GM21825 (cell line): ENCODE data around the gene IGSF23.
A peak's percentile ranks its signal among the peaks of the same experiment; 100 is the strongest.

ENCODE experiments used
- ATAC-seq: cut with Tn5 transposase; IDR thresholded peaks from one replicate; pipeline ENCODE4 v1.9.1; 2021; ENCODE audit warnings: mild to moderate bottlenecking, moderate library complexity; ENCODE audit not compliant: unreplicated experiment

The IGSF23 gene

GRCh38 chr19:44637390-44637764 is 24.0 kb downstream of the IGSF23 start:
- ATAC-seq, result no peak

DNA sequence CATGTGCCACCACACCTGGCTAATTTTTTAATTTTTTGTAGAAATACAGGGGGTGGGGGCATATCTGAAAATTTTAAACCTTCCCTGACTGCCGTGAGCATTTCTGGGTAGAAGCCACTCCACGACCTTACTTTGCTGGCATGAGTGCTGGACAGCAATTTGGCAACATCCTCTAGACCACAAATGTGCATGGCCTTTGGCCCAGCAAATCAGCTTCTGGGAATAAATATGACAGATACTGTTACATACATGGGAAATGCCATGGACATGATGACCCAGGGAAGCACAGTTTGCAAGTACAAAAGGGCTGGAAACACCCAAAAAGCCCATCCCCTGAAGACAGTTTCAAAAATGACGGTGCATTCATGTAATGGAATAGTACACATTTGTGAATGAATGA is 27.2 kb downstream of the IGSF23 start:
- no peak for ATAC-seq

GRCh38 chr19:44641501-44642265 is 28.3 kb downstream of the IGSF23 start:
- ATAC-seq, result no peak

DNA sequence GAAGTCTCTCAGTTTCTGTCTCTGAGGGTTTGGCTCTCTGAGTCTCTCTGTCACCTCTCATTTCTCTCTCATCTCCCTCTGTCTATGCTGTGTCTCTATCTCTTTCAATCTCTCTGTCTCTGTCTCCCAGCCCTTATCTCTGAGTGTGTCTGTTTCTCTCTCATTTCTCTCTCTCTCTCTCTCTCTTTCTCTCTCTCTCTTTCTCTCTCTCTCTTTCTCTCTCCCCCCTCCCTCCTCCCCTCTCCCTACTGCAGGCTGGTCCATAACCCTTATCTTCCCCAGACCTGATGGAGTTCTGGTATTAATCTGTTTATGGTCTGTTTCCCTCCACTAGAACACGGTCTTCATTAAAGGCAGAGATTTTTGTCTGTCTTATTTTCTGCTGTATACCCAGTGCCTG is 29.0 kb downstream of the IGSF23 start:
- ATAC-seq, result no peak

GRCh38 chr19:44643605-44644401 is 30.4 kb downstream of the IGSF23 start, which contains the start of gene PVR:
Gene PVR (plus strand): TSS chr19:44643910. CDS start chr19:44644097, 187 bp downstream.
- ATAC-seq, result no peak

GRCh38 chr19:44644402-44645016 is 31.1 kb downstream of the IGSF23 start:
- ATAC-seq, result no peak

GRCh38 chr19:44645407-44646048 is 32.2 kb downstream of the IGSF23 start:
- no peak for ATAC-seq

DNA sequence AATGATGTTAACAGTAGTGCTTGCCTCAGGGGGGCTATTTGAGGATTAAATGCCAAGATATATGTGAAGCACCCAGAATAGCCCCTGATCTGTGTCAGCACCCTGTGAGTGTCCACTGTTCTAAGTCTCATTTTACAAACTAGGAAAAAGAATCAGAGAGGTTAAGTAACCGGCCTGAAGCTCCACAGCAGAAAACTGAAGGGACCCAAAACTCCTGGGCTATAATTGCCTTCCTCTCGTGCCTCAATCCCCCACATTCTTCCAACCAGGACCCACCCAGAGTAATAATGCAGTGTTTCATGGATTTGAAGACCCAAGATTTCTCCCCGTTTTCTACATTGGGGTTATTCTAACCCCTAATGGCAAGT is 32.7 kb downstream of the IGSF23 start:
- ATAC-seq, result no peak

GRCh38 chr19:44647144-44647543 is 33.8 kb downstream of the IGSF23 start:
- no peak for ATAC-seq

DNA sequence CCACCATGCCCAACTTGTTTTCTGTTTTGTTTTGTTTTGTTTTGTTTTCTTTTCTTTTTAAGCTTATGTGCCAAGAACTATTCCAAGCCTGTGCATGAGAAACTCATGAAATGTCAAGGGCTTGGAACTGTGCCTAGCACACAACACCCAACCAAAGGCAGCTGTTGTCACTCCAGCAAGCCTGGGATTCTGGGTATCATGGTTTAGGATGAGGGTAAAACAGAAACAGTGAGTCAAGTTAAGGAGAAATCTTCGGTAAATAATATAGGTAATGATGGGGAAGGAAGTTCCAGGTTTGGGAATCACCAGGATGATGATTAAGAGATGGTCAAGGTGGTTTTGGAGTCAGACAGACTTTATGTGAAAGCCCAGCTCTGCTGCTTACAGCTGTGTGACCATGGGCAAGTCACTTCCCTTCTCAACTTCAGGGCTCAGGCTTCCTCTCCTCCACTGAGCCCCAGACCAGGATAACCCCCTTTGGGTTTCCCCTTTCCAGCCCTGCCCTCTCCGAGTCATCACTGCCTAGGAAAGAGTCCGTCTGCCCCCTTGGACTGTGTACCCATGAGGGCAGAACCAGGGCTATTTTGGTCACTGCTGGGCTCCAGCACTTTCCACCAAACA is 35.4 kb downstream of the IGSF23 start:
- ATAC-seq, result no peak

DNA sequence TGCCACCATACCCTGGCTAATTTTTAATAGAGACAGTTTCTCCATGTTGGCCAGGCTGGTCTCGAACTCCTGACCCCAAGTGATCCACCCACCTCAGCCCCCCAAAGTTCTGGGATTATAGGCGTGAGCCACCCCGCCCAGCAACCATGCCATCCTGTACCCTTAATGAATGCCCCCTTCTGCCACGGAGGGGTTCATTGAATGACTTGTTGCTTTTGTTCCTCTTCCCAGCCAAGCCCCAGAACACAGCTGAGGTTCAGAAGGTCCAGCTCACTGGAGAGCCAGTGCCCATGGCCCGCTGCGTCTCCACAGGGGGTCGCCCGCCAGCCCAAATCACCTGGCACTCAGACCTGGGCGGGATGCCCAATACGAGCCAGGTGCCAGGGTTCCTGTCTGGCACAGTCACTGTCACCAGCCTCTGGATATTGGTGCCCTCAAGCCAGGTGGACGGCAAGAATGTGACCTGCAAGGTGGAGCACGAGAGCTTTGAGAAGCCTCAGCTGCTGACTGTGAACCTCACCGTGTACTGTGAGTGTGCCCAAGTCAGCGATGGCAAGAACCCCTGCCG is 36.3 kb downstream of the IGSF23 start:
- ATAC-seq, result no peak

GRCh38 chr19:44653343-44653742 is 40.0 kb downstream of the IGSF23 start:
- ATAC-seq, result no peak

DNA sequence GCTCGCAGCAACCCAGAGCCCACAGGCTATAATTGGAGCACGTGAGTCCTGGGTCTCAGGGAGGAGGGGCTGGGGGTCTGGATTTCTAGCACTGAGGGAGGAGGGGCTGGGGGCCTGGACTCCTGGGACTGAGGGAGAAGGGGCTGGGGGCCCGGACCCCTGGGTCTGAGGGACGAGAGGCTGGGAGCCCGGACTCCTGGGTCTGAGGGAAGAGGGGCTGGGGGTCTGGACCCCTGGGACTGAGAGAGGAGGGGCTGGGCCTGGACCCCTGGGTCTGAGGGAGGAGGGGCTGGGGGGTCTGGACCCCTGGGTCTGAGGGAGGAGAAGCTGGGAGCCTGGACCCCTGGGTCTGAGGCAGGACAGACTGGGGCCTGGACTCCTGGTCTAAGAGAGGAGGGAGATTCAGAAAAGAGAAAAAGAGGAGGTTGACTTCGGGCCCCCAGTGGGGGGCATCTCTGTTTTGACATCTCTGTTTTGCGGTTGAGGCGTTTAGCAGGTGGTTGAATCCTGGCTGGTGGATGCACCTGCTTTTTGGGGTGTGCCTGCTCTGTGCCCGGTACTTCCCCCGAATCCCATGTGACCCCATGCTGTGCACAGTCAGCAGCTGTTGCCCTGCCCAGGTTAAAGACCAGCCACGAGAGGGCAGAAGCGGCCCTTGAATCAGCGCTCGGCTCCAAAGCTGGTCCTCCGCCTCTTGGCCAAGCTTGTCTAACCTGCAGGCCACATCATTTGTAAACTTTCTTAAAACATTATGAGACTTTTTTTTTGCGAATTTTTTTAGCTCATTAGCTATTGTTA is 40.8 kb downstream of the IGSF23 start:
- peak; percentile 72 for ATAC-seq

- no peak for ATAC-seq
Observed at GRCh38 chr19:44657211-44657921, 44.0 kb downstream of the IGSF23 start.

DNA sequence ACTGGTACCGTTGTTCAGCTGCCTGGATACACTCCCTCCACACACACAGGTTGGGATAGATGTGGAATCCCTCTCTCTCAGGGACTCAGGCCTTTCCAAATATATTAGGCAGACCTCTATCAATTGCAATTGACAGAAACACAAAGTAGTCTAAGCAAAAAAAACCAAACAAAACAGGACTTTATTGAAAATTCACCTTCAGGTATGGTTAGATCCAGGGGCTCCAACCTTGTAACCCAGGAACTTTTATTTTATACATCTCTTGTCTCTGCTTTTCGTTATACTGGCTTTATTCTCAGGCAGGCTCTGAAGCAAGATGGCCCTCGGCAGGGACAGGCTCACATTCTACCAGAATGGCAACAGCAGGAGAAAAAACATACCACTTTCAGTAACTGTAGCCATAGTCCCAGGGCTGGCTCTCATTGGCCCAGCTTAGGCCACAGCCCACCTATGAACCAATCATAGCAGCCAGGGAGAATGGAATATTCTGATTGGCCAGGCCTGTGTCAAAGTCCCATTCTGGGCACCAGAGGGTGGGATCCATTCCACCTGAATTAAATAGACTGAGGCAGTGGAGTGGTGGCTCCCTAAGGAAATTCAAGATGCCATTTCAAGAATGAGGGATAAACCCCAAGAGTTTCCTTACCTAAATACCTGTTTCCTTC is 44.8 kb downstream of the IGSF23 start:
- no peak for ATAC-seq

DNA sequence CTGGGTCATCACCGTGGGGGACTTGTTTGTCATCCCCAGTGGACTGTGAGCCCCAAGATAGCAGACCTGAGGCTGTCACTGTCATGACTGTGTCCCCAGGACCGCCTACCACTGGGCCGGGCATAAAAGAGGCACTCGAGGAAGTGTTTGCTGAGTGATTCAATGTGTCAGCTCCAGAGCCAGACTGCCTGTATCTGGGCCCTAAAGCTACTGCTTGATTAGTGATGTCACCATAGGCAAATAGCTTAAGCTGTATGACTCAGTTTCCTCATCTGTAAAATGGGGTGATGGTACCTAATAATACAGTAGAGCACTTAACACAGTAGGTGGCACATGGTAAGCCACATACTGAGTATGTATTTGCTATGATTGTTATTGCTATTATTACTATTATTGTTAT is 46.7 kb downstream of the IGSF23 start:
- ATAC-seq, result no peak

GRCh38 chr19:44661205-44661604 is 47.8 kb downstream of the IGSF23 start:
- no peak for ATAC-seq

DNA sequence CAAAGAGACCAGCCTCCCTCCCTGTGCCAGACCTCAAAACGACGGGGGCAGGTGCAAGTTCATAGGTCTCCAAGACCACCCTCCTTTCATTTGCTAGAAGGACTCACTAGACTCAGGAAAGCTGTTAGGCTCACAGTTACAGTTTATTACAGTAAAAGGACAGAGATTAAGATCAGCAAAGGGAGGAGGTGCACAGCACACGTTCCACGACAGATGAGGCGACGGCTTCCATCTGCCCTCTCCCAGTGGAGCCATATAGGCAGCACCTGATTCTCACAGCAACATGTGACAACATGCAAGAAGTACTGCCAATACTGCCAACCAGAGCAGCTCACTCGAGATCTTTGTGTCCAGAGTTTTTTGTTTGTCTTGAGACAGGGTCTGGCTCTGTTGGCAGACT is 48.5 kb downstream of the IGSF23 start:
- no peak for ATAC-seq
